A549 treated with CORT108297 at 1 μM for 4 hours (cell line): ENCODE data around the gene KHDC4. TPM values are rescaled to one million over a fixed set of nuclear protein-coding genes. Genes with fewer than 3 reads are reported as not detected.

ENCODE experiments used
- total RNA-seq: library from RNA; stranded (reverse); fragments of 200-300 nt; extraction: Qiagen RNA extraction; gene quantifications from 5 replicates; pipeline ENCODE4 v1.2.3, GENCODE V29; 2022

KHDC4 gene
- 20.3 to 27.7 TPM (median 26.3 TPM) in 5 replicates for total RNA-seq

GRCh38 chr1:155934097-155934935 is at the start of gene KHDC4:
Gene KHDC4, minus strand, starts transcription at chr1:155934413. Its CDS starts 40 bp downstream, at chr1:155934373.

GRCh38 chr1:155978325-155978972 is 44.2 kb upstream of the KHDC4 start, which contains the start of gene ARHGEF2:
Gene ARHGEF2, minus strand, starts transcription at chr1:155978547. Its CDS starts 120 bp downstream, at chr1:155978427.

DNA sequence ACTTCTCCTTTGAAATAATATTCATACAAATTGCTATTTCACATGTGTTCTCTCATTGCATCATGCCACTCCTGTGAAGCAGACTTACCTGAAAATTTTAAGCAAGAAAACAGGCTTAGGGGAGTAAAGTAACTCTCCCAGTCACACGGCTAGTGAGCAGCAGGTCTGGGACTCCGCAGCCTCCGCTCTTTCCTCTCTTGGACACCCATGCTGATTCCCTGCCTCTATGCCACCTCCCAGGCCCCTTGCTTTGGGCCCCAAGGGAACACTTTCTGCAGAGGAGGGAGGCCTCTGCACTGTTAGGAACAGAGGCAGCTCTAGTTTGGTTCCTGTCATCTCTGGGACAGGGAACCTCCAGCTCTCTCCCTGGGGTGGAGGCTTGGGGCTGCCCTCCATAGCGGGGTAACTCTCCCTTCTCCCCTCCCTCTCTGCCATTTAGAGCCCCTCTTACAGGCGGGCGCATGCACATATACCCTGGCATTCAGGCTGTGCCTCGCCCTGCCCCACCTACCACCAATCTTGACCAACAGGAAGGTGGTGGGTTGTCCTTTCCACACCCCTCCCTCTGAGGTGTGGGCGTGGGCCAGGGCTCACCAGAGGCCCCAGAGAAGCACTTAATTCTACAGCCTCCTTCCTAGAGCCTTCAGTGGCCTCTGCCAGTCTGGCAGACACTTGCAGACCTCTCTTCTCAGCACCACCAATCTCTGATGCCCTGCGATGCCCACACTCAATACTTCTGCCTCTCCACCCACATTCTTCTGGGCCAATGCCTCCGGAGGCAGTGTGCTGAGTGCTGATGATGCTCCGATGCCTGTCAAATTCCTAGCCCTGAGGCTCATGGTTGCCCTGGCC is 7.0 kb upstream of the KHDC4 start, which contains the start of gene RXFP4:
RXFP4 (plus strand) TSS at position 646 of the 852 bp plus-strand sequence; CDS start at position 718, 72 bp downstream.

DNA sequence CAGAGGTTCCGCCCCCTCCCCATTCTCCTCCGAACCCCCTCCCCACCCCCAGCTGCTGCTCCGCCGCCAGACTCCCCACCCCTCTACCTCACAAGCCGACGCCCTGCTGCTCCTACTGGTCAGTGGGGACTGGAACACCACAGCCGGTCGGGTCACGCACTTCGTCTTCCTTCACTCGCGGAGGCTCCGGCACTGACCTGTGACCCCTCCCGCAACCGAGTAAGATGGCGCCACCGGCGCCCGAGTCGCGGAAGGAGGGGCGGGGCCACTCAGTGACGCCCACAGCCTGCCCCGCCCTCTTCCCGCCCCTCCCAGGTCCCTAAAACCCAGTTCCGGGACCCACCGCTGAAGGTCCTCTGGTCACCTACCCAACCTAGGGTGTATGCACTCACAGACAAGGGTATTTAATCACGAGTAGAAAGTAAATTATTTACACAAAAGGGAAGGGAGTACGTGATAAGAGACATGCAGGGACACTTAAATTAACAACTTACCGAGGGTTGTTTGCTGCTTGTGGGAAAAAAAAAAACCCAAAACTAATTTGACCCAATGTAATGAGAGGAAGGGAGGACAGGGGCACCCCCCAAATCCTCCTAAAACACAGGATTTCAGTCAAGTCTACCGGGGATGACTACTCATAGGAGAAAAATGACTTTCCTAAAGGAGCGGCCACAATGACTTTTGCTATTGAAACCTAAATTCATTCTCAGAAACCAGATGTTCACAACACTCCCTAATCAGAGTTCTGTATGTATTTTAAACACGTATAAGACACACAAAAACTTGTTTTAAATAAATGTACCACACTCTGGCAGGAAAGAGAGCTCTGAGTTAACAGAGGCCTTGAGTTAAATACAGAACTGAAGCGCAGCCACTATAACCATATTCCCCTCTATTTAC is 22.8 kb downstream of the KHDC4 start, which contains the start of gene RIT1:
RIT1 (minus strand) TSS at position 194 of the 900 bp plus-strand sequence. CDS start 588 bp downstream, outside the sequence.

Other genes starting within 250 kb of the KHDC4 start
- gene YY1AP1, start 245.6 kb downstream of the KHDC4 start, total RNA-seq = 44.8 to 48.8 TPM (median 44.8 TPM) in 5 replicates
- 111 to 135 TPM (median 122 TPM) in 5 replicates for gene DAP3, start 245.3 kb downstream of the KHDC4 start, total RNA-seq
- 12.6 to 14.7 TPM (median 14.6 TPM) in 5 replicates for gene GON4L, start 77.2 kb downstream of the KHDC4 start, total RNA-seq
- 1.1 to 1.6 TPM (median 1.3 TPM) in 5 replicates for gene SYT11, start 74.8 kb downstream of the KHDC4 start, total RNA-seq
- gene RIT1, start 23.1 kb downstream of the KHDC4 start, total RNA-seq = 22.3 to 24.4 TPM (median 23.9 TPM) in 5 replicates
- gene RXFP4, start 7.2 kb upstream of the KHDC4 start, total RNA-seq = 0.07 TPM in 1 of 5 replicates, not detected in the others
- 33.2 to 40.9 TPM (median 37.4 TPM) in 5 replicates for gene ARHGEF2, start 44.1 kb upstream of the KHDC4 start, total RNA-seq
- gene SSR2, start 86.5 kb upstream of the KHDC4 start, total RNA-seq = 259 to 273 TPM (median 265 TPM) in 5 replicates
- gene UBQLN4, start 119.4 kb upstream of the KHDC4 start, total RNA-seq = 35.9 to 45.7 TPM (median 42.4 TPM) in 5 replicates
- gene LAMTOR2, start 120.4 kb upstream of the KHDC4 start, total RNA-seq = 160 to 166 TPM (median 161 TPM) in 5 replicates
- gene RAB25, start 126.7 kb upstream of the KHDC4 start, total RNA-seq = 0.21 TPM in 1 of 5 replicates, not detected in the others
- 1.3 to 2.9 TPM (median 2.8 TPM) in 5 replicates for gene MEX3A, start 148.1 kb upstream of the KHDC4 start, total RNA-seq
- 587 to 756 TPM (median 723 TPM) in 5 replicates for gene LMNA, start 180.3 kb upstream of the KHDC4 start, total RNA-seq
- 0.20 to 0.46 TPM (median 0.42 TPM) in 5 replicates for gene SEMA4A, start 219.2 kb upstream of the KHDC4 start, total RNA-seq